PC-9 (cell line): ENCODE results near the gene SCN8A.

Experiments
- CTCF ChIP-seq: fragments of 200-600 bp; sonication (generic); conservative IDR thresholded peaks from 2 replicates; pipeline ENCODE4 v1.6.1; 2017; ENCODE audit warnings: mixed run types, antibody characterized with exemption, mild to moderate bottlenecking, moderate library complexity
- EZH2 ChIP-seq: fragments of 200-600 bp; sonication (generic); IDR thresholded peaks from 2 replicates; pipeline ENCODE4 v1.8.0; 2017; ENCODE audit warnings: antibody characterized with exemption, low read depth

- no peak for TF ChIP-seq CTCF
- no peak for TF ChIP-seq EZH2
Observed at GRCh38 chr12:51811203-51812202, 220.5 kb downstream of the SCN8A start.
